CD4-positive, alpha-beta T cell treated with Interleukin-6 for 4 hours (primary cell): ENCODE data around the gene IL17RA.
"Not testable (repeated sequence)": the region's sequence is repeated elsewhere in the genome, so short reads cannot be mapped to it uniquely, and the experiment has no call there.

Source experiments
- DNase-seq: peaks from one replicate; pipeline ENCODE4 v3.0.0-alpha.2; 2020; ENCODE audit warnings: mixed read lengths

IL17RA gene, protein sequence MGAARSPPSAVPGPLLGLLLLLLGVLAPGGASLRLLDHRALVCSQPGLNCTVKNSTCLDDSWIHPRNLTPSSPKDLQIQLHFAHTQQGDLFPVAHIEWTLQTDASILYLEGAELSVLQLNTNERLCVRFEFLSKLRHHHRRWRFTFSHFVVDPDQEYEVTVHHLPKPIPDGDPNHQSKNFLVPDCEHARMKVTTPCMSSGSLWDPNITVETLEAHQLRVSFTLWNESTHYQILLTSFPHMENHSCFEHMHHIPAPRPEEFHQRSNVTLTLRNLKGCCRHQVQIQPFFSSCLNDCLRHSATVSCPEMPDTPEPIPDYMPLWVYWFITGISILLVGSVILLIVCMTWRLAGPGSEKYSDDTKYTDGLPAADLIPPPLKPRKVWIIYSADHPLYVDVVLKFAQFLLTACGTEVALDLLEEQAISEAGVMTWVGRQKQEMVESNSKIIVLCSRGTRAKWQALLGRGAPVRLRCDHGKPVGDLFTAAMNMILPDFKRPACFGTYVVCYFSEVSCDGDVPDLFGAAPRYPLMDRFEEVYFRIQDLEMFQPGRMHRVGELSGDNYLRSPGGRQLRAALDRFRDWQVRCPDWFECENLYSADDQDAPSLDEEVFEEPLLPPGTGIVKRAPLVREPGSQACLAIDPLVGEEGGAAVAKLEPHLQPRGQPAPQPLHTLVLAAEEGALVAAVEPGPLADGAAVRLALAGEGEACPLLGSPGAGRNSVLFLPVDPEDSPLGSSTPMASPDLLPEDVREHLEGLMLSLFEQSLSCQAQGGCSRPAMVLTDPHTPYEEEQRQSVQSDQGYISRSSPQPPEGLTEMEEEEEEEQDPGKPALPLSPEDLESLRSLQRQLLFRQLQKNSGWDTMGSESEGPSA

DNA sequence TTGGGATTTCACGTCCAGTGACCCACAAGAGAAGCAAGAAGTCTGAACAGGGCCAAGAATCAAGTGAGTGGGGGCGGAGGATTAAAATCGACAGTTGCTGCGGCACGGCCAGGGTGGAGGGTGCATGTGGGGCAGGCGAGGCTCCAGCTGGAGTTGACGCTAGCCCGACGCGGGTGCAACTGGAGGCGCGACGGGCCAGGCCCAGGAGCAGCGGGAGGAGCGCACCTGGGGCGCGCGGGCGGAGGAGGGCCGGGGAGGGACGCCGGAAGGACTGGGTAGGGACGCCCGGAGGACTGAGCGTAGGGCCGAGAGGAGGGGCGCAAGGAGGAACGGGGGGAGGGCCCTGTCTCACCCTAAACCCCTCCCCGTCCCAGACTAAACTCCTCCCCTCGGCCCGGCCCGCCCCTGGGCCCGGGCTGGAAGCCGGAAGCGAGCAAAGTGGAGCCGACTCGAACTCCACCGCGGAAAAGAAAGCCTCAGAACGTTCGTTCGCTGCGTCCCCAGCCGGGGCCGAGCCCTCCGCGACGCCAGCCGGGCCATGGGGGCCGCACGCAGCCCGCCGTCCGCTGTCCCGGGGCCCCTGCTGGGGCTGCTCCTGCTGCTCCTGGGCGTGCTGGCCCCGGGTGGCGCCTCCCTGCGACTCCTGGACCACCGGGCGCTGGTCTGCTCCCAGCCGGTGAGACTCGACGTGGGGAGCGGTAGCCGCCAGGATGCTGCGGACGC, at the start of gene IL17RA:
Gene IL17RA (plus strand): TSS at position 447 of the 723 bp plus-strand sequence. CDS start 92 bp downstream, at position 539.
- peak; percentile 96 for DNase-seq

DNA sequence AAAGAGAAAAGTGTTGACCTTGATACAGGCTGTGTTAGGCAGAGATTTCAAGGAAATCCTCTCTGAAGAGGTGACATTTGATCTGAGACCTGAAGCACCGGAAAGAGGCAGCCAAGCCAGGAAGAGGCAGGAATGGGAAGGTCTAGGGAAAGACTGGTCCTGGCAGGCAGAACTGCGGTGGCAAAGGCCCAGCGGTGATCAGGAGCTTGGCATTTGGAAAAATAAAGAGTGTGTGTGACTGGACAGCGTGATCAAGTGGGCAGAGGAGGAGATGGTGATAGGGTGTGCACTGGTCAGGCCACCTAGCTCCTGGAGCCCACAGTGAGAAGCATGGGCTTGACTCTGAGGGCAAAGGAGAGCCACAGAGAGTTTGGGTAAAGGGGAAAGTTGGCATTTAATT, 49.6 kb upstream of the IL17RA start:
- no peak for DNase-seq

DNA sequence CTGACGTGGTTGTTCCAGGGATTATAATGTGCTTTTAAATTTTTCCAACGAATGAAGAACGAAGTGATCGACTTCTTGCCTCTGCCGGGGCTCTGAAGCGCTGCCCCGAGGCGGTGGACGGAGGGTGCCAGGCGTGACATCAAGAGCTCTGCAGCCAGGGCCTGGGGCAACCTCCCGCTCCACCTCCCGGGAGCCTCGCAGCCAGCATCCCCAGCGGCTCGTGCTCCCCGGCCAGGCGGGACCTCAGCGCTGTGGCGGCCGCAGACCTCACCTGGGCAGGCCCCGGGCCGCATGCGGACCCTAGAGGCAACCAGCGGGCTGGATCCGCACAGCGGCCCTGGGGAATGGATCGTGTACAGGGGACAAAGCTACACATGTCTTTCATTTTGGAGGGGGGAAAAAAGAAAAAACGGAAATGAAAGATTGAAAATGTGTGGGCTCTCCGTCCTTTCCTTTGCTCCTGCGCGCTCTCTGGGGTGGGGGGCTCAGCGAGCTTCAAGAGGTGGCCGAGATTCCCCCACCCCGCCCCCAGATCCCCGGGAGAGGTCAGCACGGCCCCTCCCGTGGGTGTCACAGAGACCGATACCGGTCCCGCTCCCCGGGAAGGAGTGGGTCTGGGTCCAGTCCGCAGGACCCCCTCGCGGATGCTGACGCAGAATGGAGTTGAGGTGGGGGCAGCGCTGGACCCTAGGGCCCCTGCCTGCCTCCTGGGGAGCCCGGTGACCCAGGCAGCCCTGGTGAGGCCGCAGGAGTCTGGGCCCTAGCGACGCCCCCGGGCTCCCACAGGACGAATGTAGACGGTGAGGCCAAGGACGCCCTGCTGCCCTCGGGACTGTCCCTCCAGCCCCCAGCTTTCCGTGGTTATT, 48.6 kb upstream of the IL17RA start:
- DNase-seq = not testable (repeated sequence)

DNA sequence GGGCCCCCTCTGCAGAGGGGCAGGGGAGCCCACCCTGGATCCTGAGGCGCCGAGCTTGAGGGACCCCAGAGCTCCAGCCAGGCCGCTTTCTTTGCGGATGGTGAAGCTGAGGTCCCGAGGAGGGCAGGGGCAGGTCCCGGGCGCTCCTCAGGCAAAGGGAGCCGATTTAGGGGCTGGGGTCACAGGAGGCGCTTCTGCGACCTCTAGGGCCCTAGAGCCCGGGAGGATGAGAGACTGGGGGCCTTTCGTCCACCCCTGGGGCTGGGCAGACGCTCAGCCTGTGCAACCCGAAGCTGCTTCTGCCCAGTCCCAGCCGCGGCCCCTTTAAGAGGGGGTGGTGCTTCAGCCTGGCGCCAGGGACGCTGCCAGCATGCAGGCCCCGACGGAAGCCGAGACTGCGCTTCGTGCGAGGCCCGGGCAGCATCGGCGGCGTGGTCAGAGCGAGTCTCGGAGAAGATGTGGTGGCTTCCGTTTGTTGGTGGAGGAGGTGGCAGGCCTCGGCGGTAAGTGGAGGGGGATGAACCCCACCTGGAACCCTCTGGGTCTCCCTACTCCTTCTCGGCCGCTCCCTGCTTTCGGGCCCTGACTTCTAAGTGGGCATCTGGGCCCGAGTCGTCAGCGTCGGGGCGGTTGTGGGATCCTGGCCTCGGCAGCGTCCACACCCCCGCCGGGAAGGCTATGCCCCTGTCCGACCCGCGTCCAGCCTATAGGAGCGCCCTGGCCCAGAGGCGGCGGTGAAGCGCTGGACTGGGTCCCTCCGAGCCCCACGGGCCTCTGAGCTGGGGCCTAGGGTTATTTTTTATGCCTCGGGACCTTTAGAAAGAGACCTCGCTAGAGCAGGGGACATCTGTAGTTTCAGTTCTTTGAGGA, 47.7 kb upstream of the IL17RA start:
- DNase-seq = not testable (repeated sequence)

DNA sequence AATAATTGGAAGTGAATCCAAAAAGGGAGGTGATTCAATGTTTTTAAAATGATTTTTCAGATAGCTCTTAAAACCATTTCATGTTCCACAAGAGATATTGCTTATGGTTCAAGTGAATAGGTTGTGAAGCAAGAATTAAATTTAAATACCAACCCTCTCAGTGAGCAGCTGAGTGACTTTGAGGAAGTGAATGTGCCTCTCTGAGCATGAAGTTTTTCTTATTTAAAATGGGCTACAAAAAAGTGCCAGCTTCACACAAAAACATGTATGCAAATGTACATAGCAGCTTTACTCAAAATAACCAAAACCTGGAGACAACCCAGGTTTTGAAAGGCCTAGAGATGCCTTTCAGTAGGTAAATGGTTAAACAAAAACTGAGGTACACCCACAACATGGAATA, 41.3 kb upstream of the IL17RA start:
- no peak for DNase-seq

DNA sequence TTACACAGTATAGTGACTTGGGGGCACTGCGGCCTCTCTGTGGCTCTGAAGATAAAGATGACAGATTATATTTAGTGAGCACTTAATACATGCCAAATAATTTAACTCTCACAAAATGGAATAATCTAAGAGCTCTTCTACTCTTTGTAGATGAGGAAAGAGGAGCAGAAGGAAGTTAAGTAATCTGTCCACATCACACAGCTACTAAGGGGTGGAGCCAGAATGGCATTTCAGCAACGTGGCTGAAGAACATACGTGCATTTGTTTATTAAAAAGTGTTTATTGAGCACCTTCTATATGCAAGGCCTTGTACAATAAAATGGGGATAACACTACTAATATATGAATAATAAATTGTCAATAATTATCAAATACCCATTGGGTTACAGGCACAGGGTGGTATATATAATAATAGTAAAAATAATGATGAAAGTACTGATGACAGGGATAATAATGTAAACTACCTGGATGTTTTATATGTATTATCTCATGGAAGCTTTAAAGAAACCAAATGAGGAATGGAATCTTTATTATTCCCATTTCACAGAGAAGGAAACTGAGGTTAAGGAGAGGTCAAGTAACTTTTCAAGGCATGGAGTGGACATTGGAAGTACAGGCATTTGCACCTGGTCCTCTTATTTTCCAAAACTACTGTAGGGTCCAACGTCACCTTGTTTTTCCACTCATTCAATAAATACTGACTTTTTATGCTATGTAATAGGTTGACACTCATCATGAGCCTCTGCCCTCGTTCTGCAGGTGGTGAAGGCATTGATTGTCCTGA, 38.0 kb upstream of the IL17RA start:
- DNase-seq = no peak

DNA sequence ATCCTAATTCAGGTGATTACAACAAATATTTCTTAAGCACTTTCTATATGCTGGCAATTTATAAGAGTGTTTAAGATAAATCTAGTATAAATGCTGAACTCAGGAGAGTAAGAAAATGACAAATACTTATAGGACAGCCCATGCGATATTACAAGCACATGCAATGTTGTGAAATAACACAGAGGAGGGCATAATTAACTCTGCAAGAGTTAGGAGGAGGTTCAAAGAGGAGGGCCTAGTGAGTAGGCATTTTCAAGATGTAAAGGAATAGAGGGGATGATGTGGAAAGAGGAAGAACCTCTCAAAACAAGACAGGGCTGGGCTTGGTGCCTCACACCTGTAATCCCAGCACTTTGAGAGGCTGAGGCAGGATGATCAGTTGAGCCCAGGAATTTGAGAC, 37.1 kb upstream of the IL17RA start:
- no peak for DNase-seq

DNA sequence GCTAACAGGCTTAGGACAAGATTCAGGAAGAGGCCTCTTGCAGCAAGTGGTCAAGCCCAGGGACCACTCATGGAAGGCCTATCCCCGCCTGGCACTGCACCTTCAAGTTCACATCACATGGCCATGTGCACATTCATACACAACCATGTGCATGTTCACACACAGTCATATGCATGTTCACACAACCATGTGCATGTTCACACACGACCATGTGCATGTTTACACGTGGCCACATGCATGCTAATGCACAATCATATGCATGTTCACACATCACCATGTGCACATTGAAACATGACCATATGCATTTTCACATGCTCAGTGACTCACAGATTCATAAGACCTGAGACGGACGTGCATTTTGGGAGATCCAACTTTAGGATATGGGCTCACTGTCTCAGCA, 28.7 kb upstream of the IL17RA start:
- DNase-seq = no peak

DNA sequence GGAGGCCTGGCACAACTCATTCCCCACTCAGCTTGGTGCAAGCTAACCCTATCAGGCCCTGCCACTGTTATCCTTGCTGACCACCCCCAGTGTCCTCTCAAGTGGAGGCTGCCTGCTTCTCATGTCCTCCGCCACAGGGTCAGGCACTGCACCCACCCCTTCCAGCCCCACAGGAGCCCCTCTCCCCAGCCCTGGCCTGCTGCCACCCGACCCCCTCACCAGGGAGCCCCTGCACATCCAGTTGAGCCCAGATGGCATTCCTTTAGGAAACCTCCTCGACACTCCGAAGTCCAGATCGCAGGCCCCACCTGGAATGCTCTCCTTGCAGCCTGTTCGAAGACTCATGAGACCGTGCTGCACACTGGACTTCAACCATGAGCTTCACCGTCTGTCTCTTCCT, 28.0 kb upstream of the IL17RA start:
- no peak for DNase-seq

DNA sequence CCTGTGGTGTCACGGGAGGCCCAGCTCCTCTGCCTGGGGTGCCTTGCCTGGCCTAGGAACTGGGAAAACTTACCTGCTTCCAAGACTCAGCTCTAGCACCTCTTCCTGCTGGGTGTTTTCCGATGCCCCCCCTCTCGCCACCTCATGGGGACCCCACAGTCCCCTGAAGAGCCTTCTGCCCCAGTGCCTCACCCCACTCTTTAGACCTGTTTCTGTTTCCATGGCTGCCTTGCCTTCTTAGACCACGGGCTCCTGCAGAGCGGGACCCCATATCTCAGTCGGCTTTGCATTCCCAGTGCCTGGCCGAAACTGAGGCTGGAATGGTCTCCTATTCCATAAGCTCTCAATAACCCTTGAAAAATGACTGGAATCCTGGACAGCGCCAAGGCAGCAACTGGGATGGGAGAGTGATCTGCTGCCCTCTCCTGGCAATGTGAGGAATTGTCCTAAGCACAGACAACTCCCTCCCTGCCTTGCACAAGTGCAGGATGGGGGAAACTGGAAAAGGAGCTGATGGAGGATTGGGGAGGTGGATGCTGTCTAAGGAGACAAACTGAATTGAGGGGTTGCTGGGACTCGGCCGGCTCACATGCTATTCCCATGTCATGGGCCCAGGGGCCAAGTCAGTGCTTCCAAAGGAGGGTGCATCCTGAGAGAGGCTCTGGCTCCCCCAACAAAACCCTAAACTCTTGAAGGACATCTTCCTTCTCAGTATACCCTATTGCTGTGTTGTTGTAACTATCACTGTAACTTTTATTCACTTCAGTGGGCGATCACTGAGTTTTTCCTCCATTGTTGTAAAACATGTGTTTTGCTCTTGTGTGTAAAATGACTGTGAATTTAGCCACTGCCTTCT, 26.6 kb upstream of the IL17RA start:
- DNase-seq = peak; percentile 56

DNA sequence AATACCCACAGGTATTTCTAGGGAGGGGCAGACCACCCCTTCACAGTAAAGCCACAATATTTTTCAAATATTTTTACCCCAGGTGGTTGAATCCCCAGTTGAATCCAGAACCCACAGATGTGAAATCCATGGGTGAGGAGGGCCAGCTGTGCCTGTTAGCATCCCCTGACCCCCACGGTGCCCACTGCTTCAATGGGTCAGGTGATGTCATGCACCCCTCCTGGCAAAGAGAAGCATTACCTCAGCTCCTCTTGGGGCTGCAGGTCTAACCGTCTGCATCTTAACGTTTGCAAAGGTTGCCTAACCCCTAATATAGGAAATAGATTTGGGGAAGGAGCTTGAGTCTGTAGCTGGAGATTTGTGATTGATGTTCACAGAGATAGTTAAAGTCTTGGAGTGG, 24.7 kb upstream of the IL17RA start:
- DNase-seq = no peak

DNA sequence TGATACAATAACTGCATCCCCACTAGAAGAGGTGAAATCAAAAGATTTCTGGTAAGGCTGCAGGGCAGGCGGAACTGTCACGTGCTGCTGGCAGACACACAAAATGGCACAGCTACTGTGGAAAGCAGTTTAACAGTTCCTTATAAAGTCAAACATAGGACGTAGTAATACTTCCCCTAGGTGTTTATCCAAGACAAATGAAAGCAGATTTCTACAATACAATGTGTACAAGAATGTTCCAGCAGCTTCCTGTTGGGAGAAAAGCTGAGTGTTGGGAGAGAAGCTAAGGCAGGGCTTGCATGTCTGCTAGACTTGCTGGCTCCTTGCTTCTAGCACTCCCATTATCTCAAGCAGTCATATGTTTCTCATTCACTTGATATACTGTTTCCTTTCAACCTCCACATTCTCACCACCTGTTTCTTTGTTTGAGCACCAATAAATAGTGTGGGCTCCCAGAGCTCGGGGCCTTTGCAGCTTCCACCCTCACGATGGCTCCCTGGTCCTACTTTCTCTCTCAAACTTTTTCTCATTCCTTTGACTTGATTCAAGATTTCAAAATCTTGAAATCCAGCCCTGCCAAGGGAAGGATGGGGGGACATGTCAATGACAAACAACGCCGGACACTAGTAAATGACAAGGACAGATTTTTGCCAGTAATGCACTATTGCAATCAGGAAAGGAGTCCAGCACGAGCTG, 21.2 kb upstream of the IL17RA start:
- peak; percentile 8 for DNase-seq

DNA sequence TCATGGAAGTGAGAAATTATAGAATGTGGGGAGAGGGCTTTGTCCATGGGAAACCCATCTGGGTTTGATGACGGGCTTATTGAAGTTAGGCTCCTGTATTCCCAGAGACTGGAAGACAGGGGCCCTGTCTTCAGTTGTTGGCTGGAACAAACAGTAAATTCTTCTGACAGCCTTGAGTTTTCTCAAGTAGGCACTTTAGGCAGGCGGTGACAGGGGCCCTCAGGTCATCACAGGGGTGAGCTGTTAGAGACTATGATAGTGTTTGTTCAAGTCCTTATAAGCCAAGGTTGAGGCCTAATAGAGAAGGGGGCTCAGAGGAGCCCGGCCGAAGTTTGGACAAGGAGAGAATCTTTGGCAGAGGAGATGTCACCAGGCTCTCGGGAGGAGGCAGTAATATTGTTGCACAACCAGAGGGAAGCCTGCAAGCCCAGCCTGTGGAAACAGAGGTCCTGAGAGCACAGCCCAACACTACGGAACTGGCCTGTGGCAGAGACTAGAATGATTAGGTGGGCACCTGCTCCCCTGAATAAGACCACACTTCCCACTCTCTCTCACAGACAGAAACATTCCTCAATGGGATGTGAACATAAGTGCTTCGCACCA, 20.2 kb upstream of the IL17RA start:
- no peak for DNase-seq

DNA sequence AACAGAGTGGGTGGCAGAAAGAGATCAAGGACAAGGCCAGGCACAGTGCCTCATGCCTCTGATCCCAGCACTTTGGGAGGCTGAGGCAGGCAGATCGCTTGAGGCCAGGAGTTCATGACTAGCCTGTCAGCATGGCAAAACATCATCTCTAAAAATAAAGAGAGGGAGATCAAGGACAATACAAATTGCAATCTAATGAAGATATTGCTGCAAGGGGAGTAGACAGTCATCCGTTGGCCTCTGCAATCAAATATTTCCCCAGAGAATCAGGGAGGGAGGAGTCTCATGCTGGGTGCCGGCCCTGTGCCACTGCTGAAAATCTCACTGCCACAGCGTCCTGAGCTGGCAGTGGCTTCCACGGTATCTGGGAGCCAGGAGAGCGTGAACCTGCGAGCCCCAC, 19.4 kb upstream of the IL17RA start:
- DNase-seq = no peak

DNA sequence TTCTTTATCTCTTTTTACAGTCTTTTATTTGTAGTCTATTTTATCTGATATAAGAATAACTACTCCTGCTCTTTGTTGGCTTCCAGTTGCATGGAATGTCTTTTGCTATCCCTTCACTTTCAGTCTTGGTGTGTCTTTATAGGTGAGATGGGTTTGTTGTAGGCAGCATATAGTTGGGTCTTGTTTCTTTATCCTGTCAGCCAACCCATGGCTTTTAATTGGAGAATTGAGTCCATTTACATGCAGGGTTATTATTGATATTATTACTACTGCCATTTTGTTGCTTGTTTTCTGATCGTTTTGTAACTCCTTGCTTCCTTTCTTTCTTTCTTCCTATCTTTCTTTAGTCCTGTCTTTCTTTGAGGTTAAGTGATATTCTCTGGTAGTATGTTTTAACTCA, 11.9 kb upstream of the IL17RA start:
- DNase-seq = no peak

DNA sequence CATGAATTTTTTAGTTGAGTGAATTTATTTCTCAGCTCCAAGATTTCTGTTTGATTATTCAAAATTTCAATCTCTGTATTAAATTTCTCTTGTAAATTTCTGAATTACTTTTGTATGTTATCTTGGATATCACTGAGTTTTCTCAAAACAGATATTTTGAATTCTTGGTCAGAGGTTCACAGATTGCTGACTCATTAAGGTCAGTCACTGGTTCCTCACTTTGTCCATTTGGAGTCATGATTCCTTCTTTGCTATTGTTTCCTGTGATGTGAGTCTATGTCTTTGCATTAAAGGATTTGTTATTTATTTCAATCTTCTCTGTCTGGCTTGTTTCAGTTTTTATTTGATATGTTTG, 10.2 kb upstream of the IL17RA start:
- no peak for DNase-seq

DNA sequence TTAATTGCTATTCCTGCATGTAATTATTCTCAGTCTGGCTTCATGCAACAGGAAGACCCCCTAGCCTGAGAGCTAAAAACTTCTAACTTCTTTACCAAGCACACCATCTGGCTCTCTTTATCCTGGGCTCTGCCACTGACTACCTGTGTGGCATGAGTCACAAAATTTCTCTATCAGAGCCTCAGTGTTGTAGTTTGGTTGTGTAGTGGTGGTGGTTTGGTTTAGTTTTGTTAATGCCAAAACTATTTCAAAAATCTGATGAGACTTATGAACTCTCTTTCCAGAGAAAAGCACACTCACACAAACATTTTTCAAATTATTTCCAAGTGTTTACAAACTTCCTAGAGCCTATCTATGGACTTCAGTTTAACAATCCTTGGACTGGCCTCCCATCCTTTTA, 7.5 kb upstream of the IL17RA start:
- no peak for DNase-seq

DNA sequence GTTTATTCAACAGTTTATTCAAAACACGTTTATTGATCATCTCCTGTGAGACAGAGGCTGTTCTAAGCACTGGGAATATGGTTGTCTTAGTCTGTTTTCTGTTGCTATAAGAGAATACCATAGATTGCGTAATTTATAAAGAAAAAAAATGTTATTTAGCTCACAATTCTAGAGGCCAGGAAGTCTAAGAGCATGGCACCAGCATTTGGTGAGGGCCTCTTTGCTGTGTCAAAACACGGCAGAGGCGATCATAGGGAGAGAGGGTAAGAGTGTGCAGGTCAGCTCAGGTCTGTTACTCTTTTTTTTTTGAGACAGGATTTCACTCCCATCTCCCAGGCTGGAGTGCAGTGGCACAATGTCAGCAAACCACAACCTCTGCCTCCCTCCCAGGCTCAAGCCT, 5.2 kb upstream of the IL17RA start:
- no peak for DNase-seq

DNA sequence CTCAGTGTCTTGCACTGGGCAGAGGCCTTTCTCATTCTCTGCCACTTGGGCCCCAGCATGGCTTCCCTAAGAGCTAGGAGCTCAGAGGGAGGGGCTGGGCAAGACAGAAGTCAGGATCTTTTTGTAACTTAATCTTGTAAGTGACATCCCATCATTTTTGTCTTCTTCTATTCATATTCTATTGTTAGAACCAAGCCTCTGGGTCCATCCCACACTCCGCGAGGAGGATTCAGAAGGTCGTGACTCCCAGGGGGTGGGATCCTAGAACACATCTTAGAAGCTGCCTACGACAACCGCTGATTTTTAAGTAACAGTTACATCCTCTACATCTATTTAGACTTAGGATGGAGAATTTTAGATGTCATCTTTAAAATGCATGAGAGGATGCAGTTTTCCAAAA, 1.5 kb upstream of the IL17RA start:
- DNase-seq = no peak
